Measurements from ENCODE around the gene ZNF654.

- TF ChIP-seq CTCF (IDR thresholded peaks at IDR 0.05; ENCODE audit: poor library complexity) (no peak), EZH2phosphoT487 (IDR thresholded peaks at IDR 0.05; ENCODE audit: low read depth, severe bottlenecking, unreplicated experiment) (no peak)
Measured at GRCh38 chr3:88040529-88040928, 18.5 kb upstream of the ZNF654 start.
